ENCODE results near the gene RIPPLY2.

DNA sequence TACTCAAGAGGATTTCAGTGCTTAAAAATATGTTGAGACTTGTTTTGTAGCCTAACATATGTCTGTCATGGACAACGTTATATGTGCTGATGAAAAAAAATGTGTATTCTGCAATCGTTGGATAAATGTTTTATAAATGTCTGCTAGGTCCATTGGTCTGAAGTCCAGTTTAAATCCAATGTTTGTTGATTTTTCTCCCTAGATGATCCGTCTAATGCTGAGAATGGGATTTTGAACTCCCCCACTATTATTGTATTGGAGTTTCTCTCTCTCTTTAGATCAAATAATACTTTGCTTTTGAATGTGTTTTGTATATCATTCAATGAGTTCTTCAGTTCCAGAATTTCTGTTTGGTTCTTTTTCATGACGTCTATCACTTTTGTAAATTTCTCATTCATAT lies 51.2 kb downstream of the RIPPLY2 start:
- TF ChIP-seq FOXK2 (IDR thresholded peaks at IDR 0.05): no peak
- no peak for TF ChIP-seq NFRKB (IDR thresholded peaks at IDR 0.05)
- no peak for TF ChIP-seq HDGF (IDR thresholded peaks at IDR 0.05; ENCODE audit: borderline replicate concordance)
- TF ChIP-seq LEF1 (IDR thresholded peaks at IDR 0.05; ENCODE audit: borderline replicate concordance): no peak
- TF ChIP-seq FOXA1 (IDR thresholded peaks at IDR 0.05): no peak
- no peak for TF ChIP-seq SUZ12 (IDR thresholded peaks at IDR 0.05)
- no peak for TF ChIP-seq FOXM1 (IDR thresholded peaks at IDR 0.05; ENCODE audit: borderline replicate concordance)
- TF ChIP-seq ELF4 (IDR thresholded peaks at IDR 0.05): no peak
- TF ChIP-seq ZNF384 (IDR thresholded peaks at IDR 0.05): no peak

Measured in HEK293T (cell line).